NCI-H1092 treated with DMSO at 0.1 percent for 48 hours (cell line): ENCODE measurements around the gene PAX4.

Experiments used
- DNase-seq: peaks from one replicate; lab custom pipeline; 2025; lab: John Stamatoyannopoulos, UW

The PAX4 gene

DNA sequence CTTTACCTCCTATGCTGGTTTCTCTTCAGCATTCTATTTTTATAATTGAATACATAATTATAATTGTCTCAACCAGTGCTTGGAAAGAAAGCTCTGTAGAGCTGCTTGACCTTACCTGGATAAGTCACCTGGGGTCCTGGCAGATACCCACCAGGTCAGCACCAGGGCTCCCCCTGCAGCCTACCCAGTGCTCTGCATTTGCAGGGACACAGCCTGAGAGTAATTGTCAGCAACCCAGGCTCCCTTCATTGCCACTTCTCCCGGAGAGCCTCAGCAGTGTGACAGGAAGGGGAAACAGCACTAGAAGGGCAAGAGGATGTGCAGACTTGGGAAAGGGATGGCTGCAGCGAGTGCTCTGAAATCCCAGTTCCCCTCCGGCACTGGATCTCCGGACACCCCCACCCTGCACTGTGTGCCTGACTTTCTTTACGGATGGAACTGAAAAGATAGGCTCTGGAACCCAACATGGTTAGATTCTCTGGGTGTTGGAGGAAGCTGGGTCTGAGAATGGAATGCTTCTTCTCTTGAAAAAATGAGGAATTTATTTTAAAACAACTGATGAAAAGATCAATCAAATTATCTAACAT lies 11.4 kb upstream of the PAX4 start:
- peak; percentile 26 for DNase-seq

DNA sequence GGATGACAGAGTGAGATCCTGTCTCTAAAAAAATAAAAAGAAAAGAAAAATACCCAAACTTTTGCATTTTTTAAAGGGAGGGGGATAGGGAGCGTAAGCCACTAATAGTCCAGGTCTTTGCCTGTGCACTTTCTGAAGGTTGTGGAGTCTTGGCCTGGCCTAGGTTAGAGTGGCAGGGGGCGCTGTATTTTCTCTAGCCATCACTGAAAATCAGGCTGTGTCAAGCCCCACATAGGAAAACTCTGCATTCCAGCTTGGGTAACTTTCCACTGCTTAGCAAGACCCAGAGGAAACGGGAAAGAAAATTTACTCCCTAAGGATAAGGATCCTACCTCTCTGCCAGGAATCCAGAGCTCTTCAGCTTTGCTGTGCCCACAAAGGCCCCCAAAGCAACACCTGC lies 10.5 kb upstream of the PAX4 start:
- DNase-seq: no peak

DNA sequence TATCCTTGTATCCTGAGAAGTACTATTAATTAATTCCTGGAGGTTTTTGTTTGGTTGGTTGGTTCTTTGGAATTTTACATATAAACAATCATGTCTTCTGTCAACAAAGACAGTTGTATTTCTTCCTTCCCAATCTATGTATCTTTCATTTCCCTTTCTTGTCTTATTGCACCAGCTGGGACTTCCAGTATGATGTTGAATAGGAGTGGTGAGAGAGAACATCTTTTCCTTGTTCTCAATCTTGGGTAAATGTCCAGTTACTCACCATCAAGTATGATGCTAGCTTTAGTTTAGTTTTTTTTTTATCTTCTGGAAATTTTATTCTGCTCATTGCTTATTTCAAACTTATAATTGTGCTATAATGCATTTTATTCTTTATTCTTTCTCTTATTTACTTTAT lies 7.4 kb upstream of the PAX4 start:
- no peak for DNase-seq

DNA sequence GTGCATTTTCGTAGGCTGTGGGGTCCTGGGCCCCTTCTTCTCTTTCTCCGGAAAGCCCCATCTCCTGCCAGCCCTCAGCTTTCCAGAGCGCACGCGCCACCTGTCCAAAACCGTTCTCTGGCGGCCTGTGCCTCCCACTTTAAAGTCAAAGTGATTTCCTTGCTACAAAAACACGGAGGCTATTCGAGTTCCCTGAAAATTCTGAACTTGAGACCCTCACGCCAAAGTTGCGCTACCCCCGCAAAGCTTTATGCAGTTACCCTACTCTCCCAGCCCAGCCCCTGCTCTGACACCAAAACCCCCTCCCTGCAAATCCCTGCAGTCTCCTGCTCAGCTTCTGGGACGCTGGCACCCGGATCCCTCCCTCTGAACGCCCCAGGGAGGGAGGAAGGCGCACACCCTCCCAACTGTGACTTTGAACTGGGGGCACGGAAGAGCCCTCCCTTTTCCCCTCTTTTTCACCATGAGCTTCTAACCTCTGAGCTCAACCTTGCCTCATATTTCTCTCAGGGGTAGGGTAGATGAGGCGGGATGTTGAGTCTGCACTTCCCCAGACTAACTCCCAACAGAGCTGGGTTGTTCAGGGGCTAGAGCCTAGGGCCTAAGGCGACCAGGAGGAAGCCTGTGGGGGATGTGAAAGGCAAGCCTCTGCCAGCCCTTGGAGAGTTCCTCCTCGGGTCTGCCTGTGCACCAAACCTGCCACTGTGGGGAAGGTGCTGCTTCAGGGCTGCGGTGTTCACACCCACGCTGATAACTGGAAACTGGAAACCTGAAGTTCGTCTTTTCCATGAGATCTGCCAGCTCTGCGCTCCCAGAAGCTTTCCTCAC lies 2.7 kb upstream of the PAX4 start:
- no peak for DNase-seq

DNA sequence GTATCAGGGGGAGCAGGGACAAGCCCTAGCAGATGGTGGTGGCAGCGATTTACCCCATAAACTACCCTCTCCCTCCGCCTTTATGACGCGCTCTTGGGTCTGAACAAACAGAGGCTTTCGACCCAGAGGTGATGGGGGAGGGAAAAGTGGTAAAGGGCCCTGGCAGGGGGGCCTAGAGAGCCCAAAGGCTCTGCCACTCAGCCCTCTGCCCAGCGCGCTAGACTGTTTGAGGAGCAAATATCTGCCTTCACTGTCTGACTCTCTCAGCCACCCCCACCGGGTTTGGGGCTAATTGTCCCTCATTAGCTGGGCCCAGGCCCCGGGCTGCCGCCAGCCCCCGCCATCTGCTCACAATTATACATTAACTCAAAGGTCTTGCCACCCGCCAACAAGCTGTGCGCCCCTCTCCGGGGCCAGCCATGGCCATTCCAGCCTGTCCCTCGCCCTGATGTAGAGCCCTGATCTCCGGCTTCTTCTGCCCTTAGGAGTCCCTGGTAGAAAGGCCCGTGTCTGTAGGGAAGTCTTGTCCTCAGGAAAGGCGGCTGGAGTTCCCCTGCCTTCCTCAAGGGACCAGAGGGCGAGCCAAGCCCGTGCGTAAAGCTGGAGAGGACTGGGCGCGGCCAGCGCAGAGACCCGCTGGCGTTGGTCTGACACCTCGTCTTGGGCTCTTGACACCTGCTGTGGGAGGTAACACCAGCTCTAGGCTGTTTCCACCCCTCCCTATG lies 1.9 kb upstream of the PAX4 start:
- peak; percentile 10 for DNase-seq

DNA sequence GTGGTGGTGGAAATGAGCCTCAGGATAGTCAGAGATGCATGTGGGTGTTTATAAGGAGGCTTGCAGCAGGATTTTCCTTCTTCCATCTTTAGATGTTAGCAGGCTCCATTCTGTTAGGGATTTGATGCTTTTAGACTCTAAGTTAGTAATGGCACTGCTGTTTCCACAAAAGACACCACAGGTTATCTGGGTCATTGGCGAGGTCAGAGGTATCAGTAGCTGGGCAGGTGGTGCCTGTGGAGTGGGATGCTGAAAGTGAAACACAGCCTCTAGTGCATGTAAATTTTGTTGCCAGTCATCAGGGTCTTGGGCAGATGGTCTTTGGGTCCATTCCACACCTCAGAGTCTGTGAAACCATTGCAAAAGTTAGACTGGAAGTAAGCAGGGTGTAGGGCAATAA lies 833 bp upstream of the PAX4 start:
- DNase-seq: no peak

DNA sequence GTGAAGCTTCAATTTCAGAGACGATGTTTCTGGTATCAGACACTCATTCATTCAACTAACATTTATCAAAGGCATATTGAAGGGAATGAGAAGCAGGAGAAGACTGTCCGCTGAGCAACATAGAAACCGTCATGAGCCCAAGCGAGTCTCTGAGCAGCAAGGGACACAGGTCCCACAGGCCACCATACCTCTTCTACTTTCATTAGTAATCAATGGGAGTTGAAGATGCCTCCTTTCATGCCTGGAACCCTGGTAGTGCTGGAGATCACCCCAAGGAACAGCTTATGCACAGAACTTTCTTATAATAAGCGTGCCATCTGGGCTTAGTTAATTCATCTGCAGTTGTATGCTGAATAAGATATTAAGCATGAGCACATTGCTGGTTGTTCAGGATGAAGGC lies 1.2 kb downstream of the PAX4 start:
- DNase-seq: no peak

DNA sequence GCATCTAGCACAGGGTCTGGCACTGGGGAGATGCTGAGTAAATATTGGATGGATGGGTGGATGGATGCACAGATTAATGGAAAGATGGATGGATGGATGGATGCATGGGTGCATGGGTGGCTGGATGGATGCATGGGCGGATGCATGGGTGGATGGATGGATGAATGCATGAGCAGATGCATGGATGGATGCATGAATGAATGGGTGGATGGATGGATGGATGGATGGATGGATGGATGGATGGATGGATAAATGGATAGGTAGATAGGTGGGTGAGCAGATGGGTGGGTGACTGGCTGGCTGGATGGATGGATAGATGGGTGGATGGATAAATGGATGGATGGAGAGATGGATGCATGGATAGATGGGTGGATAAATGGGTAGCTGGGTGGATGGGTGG lies 5.7 kb downstream of the PAX4 start:
- DNase-seq: no peak

DNA sequence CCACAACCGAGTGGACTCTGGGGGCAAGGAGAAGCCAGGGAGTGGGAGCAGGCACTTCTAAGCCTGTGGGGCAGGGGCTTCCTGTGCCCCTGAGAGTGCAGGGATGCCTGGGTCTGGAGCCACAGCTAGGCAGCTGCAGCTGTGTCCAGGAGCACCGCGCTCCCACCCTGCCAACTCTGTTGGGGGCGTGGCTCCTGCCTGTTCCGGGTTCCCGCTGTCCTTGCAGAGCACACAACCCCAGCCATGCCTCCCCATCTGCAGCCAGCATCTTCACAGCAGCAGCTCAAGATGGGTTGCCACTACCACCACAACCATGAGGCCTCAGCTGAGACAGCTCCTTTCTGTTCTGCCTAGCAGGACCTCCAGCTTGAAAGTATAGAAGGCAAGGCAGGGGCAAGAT lies 8.6 kb downstream of the PAX4 start:
- DNase-seq: no peak

DNA sequence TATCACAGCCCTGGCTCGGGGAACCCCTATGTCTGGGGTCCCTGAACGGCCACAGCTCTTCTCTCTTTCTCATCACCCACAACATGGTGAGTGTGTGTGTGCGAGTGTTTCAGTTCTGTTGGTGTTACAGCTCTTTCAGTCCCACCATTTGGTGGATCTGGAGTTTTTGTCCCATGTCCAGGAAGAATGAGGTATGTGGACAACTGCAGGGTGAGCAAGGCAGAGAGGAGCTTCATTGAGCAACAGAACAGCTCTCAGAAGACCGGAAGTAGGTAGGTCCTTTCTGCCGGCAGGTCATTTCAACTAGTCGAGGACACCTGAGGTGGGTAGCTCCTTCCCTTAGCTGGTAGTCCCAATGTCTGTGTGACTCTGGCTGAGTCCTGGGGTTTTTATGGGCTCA lies 9.5 kb downstream of the PAX4 start:
- no peak for DNase-seq

DNA sequence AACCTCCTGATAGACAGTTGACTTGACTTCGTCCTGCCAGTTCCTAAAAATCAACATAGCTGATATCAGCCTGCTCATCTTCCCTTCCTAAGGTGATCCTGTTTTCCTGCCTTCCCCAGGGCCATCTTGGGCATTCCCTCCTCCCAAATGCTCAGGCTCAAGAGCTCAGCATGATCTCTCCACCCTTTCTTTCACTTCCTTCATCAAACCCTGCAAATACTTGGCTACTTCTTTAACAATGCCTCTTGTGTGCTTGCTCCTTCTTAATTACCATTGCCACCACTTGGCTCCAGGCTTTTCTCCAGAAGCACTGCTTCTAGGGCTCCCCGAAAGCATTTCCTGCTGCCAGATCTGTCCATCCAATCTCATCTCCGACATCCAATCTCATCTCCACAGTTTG lies 17.1 kb downstream of the PAX4 start:
- DNase-seq: no peak

DNA sequence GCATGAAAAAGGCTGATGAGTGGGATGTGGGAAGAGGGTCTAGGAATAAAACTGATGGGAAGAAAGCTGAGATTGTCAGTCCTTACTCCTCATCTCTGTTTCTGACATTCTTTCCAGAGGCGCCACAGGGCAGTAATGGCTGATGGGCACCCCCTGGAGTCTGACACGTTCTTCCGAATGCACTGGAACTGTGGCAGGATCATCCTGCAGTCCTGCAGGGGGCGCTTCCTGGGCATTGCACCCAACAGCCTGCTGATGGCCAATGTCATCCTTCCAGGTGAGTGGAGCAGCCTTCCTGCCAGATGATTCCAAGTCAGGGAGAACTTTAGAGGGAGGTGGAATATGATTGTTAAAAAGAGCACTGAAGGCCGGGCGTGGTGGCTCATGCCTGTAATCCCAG lies 19.6 kb downstream of the PAX4 start:
- DNase-seq: no peak

DNA sequence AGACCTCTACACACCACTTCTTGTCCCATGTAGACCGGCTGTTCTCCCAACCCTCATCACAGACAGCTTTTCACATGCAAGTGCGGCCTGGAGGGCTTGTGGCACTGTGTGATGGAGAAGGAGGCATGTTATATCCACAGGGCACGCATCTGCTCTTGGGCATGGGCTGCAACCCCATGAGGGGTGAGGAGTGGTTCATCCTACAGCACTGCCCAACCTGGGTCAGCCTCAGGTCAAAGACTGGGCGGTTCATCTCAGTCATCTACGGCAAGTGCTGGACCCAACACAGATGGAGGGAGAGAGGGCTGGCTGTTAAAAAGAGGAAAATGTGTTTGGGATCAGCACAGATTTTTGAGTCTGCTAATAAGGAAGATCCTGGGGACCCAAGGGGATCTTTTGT lies 22.2 kb downstream of the PAX4 start:
- DNase-seq: no peak

DNA sequence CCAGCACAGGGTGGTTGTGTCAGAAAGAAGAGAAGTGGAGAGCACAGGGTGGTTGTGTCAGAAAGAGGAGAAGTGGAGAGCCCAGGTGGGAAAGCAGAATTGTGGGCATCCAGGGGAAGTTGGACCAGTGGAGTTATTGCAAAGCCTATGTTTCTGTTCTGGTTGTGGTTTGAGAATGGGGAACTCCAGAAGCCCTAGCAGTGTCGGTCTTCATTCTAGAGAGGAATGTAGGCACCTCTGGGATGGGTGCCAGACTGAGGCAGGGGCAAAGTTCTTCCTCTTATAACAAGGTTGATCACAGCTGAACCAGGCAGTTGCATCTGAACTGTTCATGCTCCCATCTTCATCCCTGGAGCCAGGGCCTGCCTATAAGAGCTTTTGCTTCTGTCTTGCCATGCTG lies 23.5 kb downstream of the PAX4 start:
- no peak for DNase-seq

DNA sequence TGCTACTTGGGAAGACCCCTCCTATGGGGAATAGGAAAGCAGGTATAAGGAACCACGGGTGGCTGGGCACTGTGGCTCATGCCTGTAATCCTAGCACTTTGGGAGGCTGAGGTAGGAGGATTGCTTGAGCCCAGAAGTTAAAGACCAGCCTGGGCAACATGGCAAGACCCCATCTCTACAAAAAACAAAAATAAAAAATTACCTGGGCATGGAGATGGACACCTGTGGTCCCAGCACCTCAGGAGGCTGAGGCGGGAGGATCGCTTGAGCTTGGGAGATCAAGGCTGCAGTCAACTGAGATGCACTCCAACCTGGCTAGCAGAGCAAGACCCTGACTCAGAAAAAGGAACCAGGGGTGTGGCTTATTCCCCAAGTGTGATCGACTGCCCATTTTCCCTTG lies 25.4 kb downstream of the PAX4 start:
- DNase-seq: no peak

DNA sequence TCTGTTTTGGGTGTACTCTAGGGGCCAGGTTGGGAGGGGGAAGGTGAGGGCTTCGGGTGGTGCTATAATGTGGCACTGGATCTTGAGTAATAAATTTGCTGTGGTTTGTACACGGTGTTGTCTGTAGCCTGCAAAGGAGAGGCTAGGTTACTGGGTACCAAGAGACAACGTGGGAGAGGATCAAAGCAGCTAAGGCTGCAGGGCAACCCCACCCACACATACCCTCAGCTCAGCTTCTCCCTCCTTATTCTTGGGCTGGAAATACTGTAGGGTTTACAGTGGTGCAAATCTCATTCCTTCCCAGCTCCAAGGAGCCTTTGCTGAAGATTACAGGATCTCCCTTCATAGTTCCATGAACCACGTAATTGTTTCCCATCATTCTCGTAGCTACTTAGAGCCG lies 26.4 kb downstream of the PAX4 start:
- DNase-seq: no peak

DNA sequence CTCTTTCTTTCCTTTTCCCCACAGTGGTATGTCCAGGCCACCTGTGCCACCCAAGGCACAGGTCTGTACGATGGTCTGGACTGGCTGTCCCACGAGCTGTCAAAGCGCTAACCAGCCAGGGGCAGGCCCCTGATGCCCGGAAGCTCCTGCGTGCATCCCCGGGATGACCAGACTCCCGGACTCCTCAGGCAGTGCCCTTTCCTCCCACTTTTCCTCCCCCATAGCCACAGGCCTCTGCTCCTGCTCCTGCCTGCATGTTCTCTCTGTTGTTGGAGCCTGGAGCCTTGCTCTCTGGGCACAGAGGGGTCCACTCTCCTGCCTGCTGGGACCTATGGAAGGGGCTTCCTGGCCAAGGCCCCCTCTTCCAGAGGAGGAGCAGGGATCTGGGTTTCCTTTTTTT lies 26.8 kb downstream of the PAX4 start:
- DNase-seq: no peak

DNA sequence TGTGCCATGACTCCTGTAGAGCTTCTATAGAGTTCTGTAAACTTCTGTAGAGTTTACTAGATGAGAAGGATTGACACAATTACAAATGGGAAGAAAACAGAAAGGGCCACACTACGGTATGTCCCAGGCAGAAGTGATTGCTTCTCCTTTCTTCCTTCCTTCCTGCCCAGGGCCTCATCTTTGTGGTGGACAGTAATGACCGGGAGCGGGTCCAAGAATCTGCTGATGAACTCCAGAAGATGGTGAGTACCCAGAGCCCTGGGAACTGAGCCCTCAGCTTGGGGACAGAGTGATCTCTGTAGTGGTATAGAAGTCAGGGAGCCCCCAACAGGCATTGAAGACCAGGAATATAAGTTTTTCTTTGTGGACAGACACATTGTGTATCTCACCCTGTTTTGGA lies 28.0 kb downstream of the PAX4 start:
- no peak for DNase-seq

DNA sequence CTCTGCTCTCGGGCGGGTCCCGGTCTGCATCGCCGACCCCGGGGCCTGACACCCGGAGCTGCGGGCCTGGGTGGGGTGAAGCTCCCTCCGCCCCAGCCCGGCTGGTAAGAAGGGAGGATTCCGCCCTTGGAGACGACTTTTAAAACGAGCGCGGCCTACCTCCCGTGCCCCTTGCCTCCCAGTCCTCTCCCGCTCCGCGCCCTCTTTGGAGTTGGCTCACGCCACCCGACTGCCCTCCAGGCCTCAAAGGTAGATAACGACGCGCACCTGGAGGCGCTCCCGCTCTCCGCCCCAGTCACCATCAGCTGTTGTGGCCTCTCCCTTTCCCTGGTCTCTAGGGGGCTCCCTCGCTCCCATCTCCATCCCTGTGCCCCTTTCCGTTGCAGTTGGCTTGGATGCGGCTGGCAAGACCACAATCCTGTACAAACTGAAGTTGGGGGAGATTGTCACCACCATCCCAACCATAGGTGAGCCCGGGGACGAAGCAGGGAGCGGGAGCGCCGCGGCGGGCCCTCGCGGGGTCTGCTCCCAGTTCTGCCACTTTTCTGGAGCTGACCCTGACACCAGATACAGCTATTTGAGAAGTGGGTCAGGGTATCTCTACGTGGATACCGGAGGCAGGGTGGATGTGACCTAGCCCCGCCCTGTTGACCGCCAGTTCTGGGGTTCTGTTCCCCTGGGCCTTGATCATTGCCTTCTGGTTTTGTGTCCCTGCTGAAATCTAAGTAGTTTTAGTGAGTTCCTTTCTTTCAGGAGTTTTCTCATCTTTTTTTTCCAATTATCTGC lies 29.1 kb downstream of the PAX4 start:
- peak; percentile 76 for DNase-seq

DNA sequence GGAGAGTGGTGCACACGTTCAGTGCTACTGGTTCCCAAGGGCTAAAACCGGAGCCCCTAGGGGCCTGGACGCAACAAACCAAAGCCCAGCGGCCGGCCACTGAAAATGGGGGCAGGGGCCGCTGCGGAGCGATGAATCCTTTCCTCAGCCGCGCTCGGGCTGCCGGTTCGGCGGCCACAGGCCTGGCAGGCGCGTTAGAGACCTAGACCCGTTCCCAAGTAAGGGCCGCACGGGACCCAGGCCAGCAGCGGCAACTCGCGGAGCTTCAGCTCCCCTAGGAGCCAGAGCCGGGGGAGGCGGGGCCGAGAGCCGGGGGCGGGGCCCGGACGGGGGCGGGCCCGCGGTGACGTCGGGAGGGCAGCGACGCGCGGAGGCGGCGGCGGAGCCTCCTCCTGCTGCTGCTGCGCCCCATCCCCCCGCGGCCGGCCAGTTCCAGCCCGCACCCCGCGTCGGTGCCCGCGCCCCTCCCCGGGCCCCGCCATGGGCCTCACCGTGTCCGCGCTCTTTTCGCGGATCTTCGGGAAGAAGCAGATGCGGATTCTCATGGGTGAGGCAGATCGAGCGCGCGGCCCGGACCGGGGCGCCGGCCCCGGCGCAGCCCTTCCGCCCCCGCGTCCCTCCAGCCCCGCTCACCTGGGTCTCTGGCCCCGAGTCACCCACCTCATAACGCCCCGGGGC lies 29.8 kb downstream of the PAX4 start, which contains the start of gene ARF5:
Gene ARF5 (plus strand): TSS at position 393 of the 678 bp plus-strand sequence. CDS start 88 bp downstream, at position 481.
- peak; percentile 89 for DNase-seq

DNA sequence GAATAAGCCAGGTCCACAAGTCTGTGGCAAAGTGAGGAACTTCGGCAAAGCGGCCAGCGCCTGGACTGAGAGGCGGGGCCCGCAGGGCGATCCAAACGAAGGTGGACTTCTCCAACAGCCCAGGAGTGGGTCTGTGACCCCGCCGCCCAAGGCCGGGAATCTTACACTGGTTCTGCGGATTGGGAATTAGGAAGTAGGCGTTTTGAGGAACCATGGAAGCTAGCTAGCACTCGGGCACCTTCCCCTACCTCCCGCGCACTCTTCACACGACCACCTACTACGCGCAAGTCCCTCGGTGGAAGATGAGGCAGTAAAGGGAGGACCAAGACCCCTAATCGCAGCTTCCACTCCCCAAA lies 30.3 kb downstream of the PAX4 start:
- no peak for DNase-seq

DNA sequence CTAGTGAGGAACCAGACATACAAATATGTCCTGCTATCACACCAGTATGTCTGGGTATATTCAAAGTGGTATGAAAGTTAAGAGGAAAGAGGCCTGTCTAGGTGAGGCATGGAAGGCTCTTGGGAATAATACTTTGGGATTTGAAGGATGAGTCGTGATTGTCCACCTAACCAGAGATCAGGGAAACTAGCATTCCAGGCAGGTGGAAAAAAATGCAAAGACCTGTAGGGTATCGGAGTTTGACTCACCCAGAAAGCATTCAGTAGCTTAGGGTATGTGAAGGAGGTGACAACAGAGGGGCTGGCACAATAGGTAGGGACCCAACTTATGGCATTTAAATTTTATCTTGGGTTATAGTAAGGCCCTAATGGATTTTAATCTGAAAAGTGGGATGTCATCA lies 31.6 kb downstream of the PAX4 start:
- no peak for DNase-seq
